Measurements from ENCODE around the gene ALAD.
"Not testable (repeated sequence)": the region's sequence is repeated elsewhere in the genome, so short reads cannot be mapped to it uniquely, and the experiment has no call there.

Gene ALAD

GRCh38 chr9:113410207-113410864 lies 9.3 kb upstream of the ALAD start, which contains the start of the genes C9orf43 and POLE3:
Gene C9orf43, plus strand, starts transcription at chr9:113410747. Its CDS starts 2,747 bp downstream, at chr9:113413494.
Gene POLE3, minus strand, starts transcription at chr9:113410675. Its CDS starts 382 bp downstream, at chr9:113410293.
- DNase-seq (ENCODE audit: low read depth): peak; percentile 93
- TF ChIP-seq CTCF (conservative IDR thresholded peaks at IDR 0.05; ENCODE audit: low read length): no peak; the same call in 1 of the 2 replicates
- peak within 1 kb of the TSS; percentile 96 for H3K4me3 ChIP-seq (ENCODE audit: low read length)

GRCh38 chr9:113409883-113410206 lies 8.8 kb upstream of the ALAD start:
- DNase-seq (ENCODE audit: low read depth): no peak
- TF ChIP-seq CTCF (conservative IDR thresholded peaks at IDR 0.05; ENCODE audit: low read length): no peak
- H3K4me3 ChIP-seq (ENCODE audit: low read length): peak overlapping the region; percentile 96

GRCh38 chr9:113409481-113409880 lies 8.4 kb upstream of the ALAD start:
- no peak for DNase-seq (ENCODE audit: low read depth)
- peak overlapping the region; percentile 96 for H3K4me3 ChIP-seq (ENCODE audit: low read length)
- no peak for TF ChIP-seq CTCF (conservative IDR thresholded peaks at IDR 0.05; ENCODE audit: low read length)

GRCh38 chr9:113406873-113407511 lies 5.9 kb upstream of the ALAD start:
- not testable (repeated sequence) for H3K4me3 ChIP-seq (ENCODE audit: low read length)
- peak; percentile 81 for DNase-seq (ENCODE audit: low read depth)
- peak; percentile 91 for TF ChIP-seq CTCF (conservative IDR thresholded peaks at IDR 0.05; ENCODE audit: low read length)

GRCh38 chr9:113406353-113406752 lies 5.3 kb upstream of the ALAD start:
- not testable (repeated sequence) for DNase-seq (ENCODE audit: low read depth); H3K4me3 ChIP-seq (ENCODE audit: low read length)

- TF ChIP-seq CTCF (conservative IDR thresholded peaks at IDR 0.05; ENCODE audit: low read length): no peak
- DNase-seq (ENCODE audit: low read depth): no peak
- no peak overlapping the region for H3K4me3 ChIP-seq (ENCODE audit: low read length)
Measured at GRCh38 chr9:113403646-113404045, 2.6 kb upstream of the ALAD start.

- H3K4me3 ChIP-seq (ENCODE audit: low read length): no peak overlapping the region; the same call in 1 of the 2 replicates
- no peak for DNase-seq (ENCODE audit: low read depth)
- TF ChIP-seq CTCF (conservative IDR thresholded peaks at IDR 0.05; ENCODE audit: low read length): no peak
Measured at GRCh38 chr9:113399646-113400200, 1.4 kb downstream of the ALAD start.

All from AG10803 (cell line).